ENCODE data around the gene CDC42EP4.

The CDC42EP4 gene

GRCh38 chr17:73331060-73331459, 19.3 kb upstream of the CDC42EP4 start:
- TF ChIP-seq TOX (CRISPR knock-in tag; IDR thresholded peaks at IDR 0.05; ENCODE audit: borderline replicate concordance): no peak
- TF ChIP-seq, protein P1, sequence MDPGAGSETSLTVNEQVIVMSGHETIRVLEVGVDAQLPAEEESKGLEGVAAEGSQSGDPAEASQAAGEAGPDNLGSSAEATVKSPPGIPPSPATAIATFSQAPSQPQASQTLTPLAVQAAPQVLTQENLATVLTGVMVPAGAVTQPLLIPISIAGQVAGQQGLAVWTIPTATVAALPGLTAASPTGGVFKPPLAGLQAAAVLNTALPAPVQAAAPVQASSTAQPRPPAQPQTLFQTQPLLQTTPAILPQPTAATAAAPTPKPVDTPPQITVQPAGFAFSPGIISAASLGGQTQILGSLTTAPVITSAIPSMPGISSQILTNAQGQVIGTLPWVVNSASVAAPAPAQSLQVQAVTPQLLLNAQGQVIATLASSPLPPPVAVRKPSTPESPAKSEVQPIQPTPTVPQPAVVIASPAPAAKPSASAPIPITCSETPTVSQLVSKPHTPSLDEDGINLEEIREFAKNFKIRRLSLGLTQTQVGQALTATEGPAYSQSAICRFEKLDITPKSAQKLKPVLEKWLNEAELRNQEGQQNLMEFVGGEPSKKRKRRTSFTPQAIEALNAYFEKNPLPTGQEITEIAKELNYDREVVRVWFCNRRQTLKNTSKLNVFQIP (CRISPR knock-in tag; IDR thresholded peaks at IDR 0.05; ENCODE audit: borderline replicate concordance, low read depth): no peak
- TF ChIP-seq OSR1 (CRISPR knock-in tag; IDR thresholded peaks at IDR 0.05): no peak
- TF ChIP-seq CSDC2 (CRISPR knock-in tag; IDR thresholded peaks at IDR 0.05): no peak
- no peak for TF ChIP-seq PATZ1 (CRISPR knock-in tag; IDR thresholded peaks at IDR 0.05; ENCODE audit: borderline replicate concordance)
- TF ChIP-seq ARNTL (CRISPR knock-in tag; IDR thresholded peaks at IDR 0.05; ENCODE audit: borderline replicate concordance, low read depth): no peak
- no peak for TF ChIP-seq ESRRG (CRISPR knock-in tag; IDR thresholded peaks at IDR 0.05)
- no peak for TF ChIP-seq ISL1 (CRISPR knock-in tag; IDR thresholded peaks at IDR 0.05)
- TF ChIP-seq ZFP30 (CRISPR knock-in tag; IDR thresholded peaks at IDR 0.05): no peak
- TF ChIP-seq ZNF70 (CRISPR knock-in tag; IDR thresholded peaks at IDR 0.05): no peak
- no peak for TF ChIP-seq RARB (CRISPR knock-in tag; IDR thresholded peaks at IDR 0.05)
- no peak for TF ChIP-seq ZNF565 (CRISPR knock-in tag; conservative IDR thresholded peaks at IDR 0.05; ENCODE audit: low read depth)
- TF ChIP-seq PPARA (CRISPR knock-in tag; IDR thresholded peaks at IDR 0.05; ENCODE audit: borderline replicate concordance): no peak
- no peak for TF ChIP-seq TCF4 (CRISPR knock-in tag; IDR thresholded peaks at IDR 0.05; ENCODE audit: borderline replicate concordance)
- no peak for TF ChIP-seq CREB5 (CRISPR knock-in tag; IDR thresholded peaks at IDR 0.05; ENCODE audit: low read depth)
- ATAC-seq: no peak

DNA sequence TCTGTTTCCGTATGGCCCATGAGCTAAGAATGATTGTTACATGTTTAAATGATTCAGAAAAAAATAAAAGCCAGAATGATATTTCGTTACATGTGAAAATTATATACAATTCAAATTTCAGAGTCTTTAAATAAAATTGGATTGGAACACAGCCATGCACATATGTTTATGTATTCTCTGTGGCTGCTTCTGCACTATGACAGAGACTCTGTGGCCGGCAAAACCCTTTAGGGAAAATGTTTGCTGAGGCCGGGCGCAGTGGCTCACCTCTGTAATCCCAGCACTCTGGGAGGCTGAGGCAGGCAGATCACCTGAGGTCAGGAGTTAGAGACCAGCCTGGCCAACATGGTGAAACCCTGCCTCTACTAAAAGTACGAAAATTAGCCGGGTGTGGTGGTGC, 15.9 kb upstream of the CDC42EP4 start:
- ATAC-seq: no peak
- TF ChIP-seq ISL1 (CRISPR knock-in tag; IDR thresholded peaks at IDR 0.05) (no peak), PPARA (CRISPR knock-in tag; IDR thresholded peaks at IDR 0.05; ENCODE audit: borderline replicate concordance) (no peak), ZNF70 (CRISPR knock-in tag; IDR thresholded peaks at IDR 0.05) (no peak), TCF4 (CRISPR knock-in tag; IDR thresholded peaks at IDR 0.05; ENCODE audit: borderline replicate concordance) (no peak), ZNF8 (CRISPR knock-in tag; IDR thresholded peaks at IDR 0.05) (no peak), OSR1 (CRISPR knock-in tag; IDR thresholded peaks at IDR 0.05) (no peak), BACH2 (CRISPR knock-in tag; IDR thresholded peaks at IDR 0.05; ENCODE audit: borderline replicate concordance) (no peak), CREB5 (CRISPR knock-in tag; IDR thresholded peaks at IDR 0.05; ENCODE audit: low read depth) (no peak), ARNTL (CRISPR knock-in tag; IDR thresholded peaks at IDR 0.05; ENCODE audit: borderline replicate concordance, low read depth) (no peak), TOX (CRISPR knock-in tag; IDR thresholded peaks at IDR 0.05; ENCODE audit: borderline replicate concordance) (no peak), ZFP30 (CRISPR knock-in tag; IDR thresholded peaks at IDR 0.05) (no peak), CSDC2 (CRISPR knock-in tag; IDR thresholded peaks at IDR 0.05) (no peak), SNAI2 (CRISPR knock-in tag; IDR thresholded peaks at IDR 0.05) (no peak), ZFP3 (CRISPR knock-in tag; IDR thresholded peaks at IDR 0.05) (no peak), ZC3H10 (CRISPR knock-in tag; IDR thresholded peaks at IDR 0.05) (no peak), PATZ1 (CRISPR knock-in tag; IDR thresholded peaks at IDR 0.05; ENCODE audit: borderline replicate concordance) (no peak)

DNA sequence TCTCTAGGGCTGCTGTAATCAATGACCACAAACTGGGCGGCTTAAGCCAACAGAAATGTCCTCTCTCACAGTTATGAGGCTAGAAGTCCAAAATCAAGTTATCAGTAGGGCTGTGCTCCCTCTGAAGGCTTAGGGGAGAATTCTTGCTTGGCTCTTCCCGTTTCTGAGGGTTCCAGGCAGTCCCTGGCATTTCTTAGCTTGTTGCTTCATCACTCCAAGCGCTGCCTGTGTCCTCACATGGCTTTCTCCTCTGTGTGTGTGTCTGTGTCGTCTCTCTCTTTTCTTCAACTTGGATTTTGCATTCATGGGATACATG, 13.7 kb upstream of the CDC42EP4 start:
- peak; percentile 56 for ATAC-seq
- TF ChIP-seq TSHZ2 (CRISPR knock-in tag; IDR thresholded peaks at IDR 0.05) (no peak), TOX (CRISPR knock-in tag; IDR thresholded peaks at IDR 0.05; ENCODE audit: borderline replicate concordance) (no peak), BACH2 (CRISPR knock-in tag; IDR thresholded peaks at IDR 0.05; ENCODE audit: borderline replicate concordance) (no peak), GLIS3 (CRISPR knock-in tag; IDR thresholded peaks at IDR 0.05) (no peak), SNAI2 (CRISPR knock-in tag; IDR thresholded peaks at IDR 0.05) (no peak), ZNF8 (CRISPR knock-in tag; IDR thresholded peaks at IDR 0.05) (no peak), PPARA (CRISPR knock-in tag; IDR thresholded peaks at IDR 0.05; ENCODE audit: borderline replicate concordance) (no peak), ZFP3 (CRISPR knock-in tag; IDR thresholded peaks at IDR 0.05) (no peak), TCF4 (CRISPR knock-in tag; IDR thresholded peaks at IDR 0.05; ENCODE audit: borderline replicate concordance) (no peak), PATZ1 (CRISPR knock-in tag; IDR thresholded peaks at IDR 0.05; ENCODE audit: borderline replicate concordance) (no peak)

All from SK-N-SH treated with all-trans-retinoic acid at 6 μM for 48 hours (cell line).